HG02678 (cell line): ENCODE measurements around the gene RUNX3.

ENCODE experiments used
- ATAC-seq: cut with Tn5 transposase; IDR thresholded peaks from one replicate; pipeline ENCODE4 v1.9.1; 2021; ENCODE audit warnings: mild to moderate bottlenecking, moderate library complexity; ENCODE audit not compliant: unreplicated experiment

Gene RUNX3

GRCh38 chr1:24963943-24964693, 34.0 kb upstream of the RUNX3 start:
- no peak for ATAC-seq

DNA sequence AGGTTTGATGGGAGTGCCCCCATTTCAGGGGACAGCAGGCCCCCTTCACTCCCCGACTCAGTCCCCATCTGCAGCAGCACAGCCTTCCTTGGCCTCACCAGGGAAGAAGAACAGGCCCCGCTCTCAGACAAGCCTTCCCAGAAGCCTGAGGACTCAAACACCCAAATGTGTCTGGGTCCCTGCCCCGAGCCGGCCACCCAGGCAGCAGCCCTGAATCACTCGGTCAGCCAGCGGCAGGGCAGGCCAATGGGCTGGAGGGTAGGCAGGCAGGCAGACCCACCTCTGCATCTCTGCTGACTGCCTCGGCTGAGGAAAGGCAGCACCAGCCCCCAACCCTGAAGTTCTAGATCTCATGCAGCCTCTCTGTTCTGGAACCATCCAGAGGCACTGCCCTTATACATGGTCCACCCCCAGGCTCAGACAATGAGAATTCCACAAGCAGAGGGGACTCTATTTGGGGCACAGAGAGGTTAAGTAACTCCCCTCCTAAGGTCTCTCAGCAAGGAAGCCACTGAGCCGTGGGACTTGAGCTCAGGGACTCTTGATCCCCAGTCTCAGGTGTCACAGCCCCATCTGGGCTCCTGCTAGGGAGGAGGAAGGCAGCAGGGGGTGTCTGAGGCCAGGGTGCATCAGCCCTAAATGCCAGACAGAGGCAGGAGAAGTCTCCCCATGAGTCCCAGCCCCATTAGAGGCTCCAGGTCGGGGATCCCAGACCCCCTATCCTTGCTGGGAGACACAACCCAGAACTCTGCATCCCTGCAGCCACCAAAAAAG, 33.2 kb upstream of the RUNX3 start:
- ATAC-seq = peak; percentile 24

GRCh38 chr1:24961961-24962861, 32.1 kb upstream of the RUNX3 start:
- no peak for ATAC-seq

- no peak for ATAC-seq
Measured at GRCh38 chr1:24961334-24961733, 31.3 kb upstream of the RUNX3 start.

GRCh38 chr1:24960071-24960801, 30.2 kb upstream of the RUNX3 start:
- no peak for ATAC-seq

GRCh38 chr1:24959623-24959975, 29.5 kb upstream of the RUNX3 start:
- ATAC-seq = no peak

GRCh38 chr1:24958766-24959622, 28.9 kb upstream of the RUNX3 start:
- ATAC-seq = no peak

GRCh38 chr1:24957808-24958752, 28.0 kb upstream of the RUNX3 start:
- no peak for ATAC-seq

GRCh38 chr1:24957016-24957807, 27.1 kb upstream of the RUNX3 start:
- ATAC-seq = no peak

DNA sequence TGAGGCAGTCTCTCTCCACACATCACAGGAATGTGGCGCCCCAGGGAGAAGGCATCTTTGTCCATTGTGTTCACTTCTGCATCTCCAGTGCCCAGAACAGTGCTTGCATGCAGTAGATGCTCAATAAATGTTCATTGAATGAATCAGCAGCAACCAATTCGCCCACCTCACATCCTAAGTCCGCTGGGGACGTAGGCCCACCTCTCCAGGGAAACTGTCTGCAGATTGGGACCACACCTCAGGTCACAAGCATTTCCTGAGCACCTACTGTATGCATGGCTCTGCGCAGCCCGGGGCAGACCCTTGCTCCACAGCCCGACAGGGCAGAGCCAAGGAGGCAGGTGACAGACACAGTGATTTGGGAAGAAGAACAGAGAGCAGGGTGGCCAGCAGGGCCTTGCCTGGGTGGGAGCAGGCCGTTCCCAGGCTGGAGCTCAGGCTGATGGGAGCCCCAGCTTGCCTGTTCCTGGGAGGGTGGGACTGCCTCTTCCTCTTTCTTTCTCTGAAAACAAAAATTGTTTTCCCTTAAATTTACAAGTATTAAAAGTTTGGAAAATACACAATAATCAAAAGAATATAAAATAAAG, 25.8 kb upstream of the RUNX3 start:
- no peak for ATAC-seq

DNA sequence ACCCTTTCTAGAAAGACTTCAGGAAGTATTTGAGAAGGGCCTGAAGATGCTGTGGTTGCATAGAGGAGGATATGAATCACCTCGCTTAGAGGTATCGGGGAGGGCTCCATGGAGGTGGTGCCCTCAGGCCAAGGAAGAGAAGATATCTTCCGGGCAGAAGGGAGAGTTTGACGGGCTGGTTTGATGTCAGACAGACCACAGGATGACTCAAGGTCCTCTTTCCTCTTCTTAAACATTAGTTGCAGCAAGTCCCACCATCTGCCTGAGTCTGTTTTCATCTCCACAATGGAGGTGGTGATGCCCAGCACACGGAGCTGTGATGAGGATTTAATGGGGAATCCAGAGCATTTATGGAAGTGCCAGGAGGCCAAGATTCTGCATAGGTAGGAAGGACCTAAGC, 25.1 kb upstream of the RUNX3 start:
- peak; percentile 50 for ATAC-seq

- ATAC-seq = no peak
Measured at GRCh38 chr1:24954631-24955030, 24.6 kb upstream of the RUNX3 start.

DNA sequence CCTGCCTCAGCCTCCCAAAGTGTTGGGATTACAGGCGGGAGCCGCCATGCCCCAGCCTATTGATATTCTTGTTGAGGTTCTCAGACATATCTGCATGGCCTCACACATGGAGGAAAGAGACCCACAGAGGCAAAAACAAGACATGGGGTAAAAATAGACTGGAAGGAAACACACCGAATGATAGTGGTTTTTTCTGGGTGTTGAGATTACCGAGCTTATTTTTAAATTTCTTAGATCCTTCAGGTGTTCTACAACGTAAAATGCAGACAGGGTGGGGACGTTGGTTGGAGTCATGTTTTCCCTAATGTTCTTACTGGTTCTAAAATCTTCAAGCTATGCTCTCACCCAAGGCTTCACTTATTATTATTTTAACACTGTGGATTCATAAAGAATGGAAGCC, 23.9 kb upstream of the RUNX3 start:
- no peak for ATAC-seq

- no peak for ATAC-seq
Measured at GRCh38 chr1:24952413-24952841, 22.4 kb upstream of the RUNX3 start.

GRCh38 chr1:24951810-24952412, 21.8 kb upstream of the RUNX3 start:
- no peak for ATAC-seq

DNA sequence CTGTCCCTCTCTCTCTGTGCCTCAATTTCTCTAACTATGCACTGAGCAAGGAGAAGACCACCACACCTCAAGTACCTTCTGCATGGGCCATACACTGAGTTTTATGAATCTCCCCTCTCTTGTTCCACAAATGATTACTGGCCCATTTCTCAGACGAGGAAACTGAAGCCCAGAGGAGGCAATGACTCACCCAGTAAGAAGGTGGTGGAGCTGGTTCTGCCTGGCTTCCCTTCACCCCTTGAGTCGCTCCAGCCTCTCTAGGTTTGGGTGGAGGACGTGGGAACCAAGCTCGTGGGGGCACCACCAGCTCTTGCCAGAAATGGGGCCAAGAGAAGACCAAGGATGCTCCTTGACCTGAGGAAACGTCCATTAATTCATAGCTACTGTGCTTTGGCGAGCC, 21.3 kb upstream of the RUNX3 start:
- no peak for ATAC-seq

DNA sequence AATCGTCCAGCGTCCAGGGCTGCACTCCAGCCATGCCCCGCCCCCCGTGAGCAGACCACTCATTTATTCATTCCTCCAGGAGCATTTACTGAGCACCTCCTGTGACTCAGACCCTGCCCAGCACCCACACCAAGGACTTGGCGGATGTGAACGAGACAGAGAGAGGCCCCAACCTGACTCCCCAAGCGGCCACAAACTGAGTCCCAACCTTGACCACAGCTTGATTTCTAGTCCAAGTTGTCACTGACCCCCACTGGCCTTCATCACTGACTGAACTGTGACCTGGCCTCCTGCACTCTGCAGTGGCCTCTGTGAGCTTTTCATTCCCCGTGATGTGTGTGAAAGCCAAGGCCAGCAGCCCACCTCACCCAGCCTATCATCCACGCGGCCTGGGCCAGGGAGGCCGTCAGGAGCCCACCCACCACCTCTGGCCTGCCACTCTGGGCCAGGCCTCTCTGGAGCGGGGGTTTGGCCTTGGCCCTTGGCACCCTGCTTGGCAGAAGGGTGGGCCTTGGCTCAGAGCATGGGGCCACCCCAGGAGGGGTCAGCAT, 19.3 kb upstream of the RUNX3 start:
- ATAC-seq = no peak
